ENCODE measurements around the gene KCNAB1.

KCNAB1 gene

DNA sequence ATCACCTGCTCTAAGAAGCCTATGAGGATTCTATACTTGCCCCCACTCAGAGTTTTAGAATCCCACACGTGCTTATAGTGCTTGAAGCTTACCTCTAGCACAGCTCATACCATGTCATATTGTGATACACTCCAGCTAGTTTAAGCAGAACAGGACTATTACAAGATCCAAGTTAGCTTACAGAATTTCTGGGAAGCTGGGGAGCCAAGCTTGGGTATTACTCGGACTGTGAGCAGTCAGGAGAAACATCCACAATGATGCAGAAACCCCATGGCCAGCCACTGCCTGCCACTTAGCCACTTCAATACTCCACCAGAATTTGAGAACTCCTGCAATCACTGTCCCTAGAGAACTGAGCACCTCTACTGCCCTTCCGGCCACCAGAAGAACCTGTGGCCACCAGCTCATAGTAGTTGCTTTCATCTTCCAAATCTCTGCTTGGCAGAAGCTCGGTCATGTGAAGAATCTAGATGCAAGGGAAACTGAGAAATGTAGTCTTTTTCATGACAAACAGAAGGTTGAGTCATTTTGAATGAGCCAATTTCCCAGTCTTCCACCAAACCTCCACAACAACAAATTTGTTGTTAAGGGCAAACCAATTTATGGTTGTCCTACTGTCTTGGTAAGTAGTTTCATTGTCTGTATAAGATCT lies 462.3 kb downstream of the KCNAB1 start:
- Histone ChIP-seq H3K9me3 (ENCODE audit: insufficient read depth, low read length) (no peaks in the 10 kb centered on the region), H3K27me3 (ENCODE audit: insufficient read depth, insufficient read length) (no peaks in the 10 kb centered on the region), H3K4me3 (ENCODE audit: insufficient read length, low read depth) (no peak overlapping the region), H3K9ac (ENCODE audit: insufficient read length, low read depth) (no peak overlapping the region), H3K36me3 (ENCODE audit: insufficient read depth, insufficient read length, low read length) (no peaks in the 10 kb centered on the region), H3K4me1 (ENCODE audit: insufficient read depth, insufficient read length) (no peaks in the 10 kb centered on the region)
- DNase-seq (ENCODE audit: low read depth, low spot score): no peak
- TF ChIP-seq SUZ12 (IDR thresholded peaks at IDR 0.05; ENCODE audit: extremely low read depth, insufficient read depth, insufficient read length) (no peak), YY1 (IDR thresholded peaks at IDR 0.05; ENCODE audit: insufficient read depth, insufficient read length) (no peak), ZNF274 (IDR thresholded peaks at IDR 0.05; ENCODE audit: low read depth, low read length) (no peak)

GRCh38 chr3:156583469-156583868 lies 463.1 kb downstream of the KCNAB1 start:
- Histone ChIP-seq H3K4me1 (ENCODE audit: insufficient read depth, insufficient read length) (no peaks in the 10 kb centered on the region), H3K36me3 (ENCODE audit: insufficient read depth, insufficient read length, low read length) (no peaks in the 10 kb centered on the region), H3K9ac (ENCODE audit: insufficient read length, low read depth) (no peak overlapping the region), H3K27me3 (ENCODE audit: insufficient read depth, insufficient read length) (no peaks in the 10 kb centered on the region), H3K9me3 (ENCODE audit: insufficient read depth, low read length) (no peaks in the 10 kb centered on the region), H3K4me3 (ENCODE audit: insufficient read length, low read depth) (no peak overlapping the region)
- no peak for DNase-seq (ENCODE audit: low read depth, low spot score)
- no peak for TF ChIP-seq YY1 (IDR thresholded peaks at IDR 0.05; ENCODE audit: insufficient read depth, insufficient read length)
- no peak for TF ChIP-seq ZNF274 (IDR thresholded peaks at IDR 0.05; ENCODE audit: low read depth, low read length)
- TF ChIP-seq SUZ12 (IDR thresholded peaks at IDR 0.05; ENCODE audit: extremely low read depth, insufficient read depth, insufficient read length): no peak

- Histone ChIP-seq H3K4me1 (ENCODE audit: insufficient read depth, insufficient read length) (no peaks in the 10 kb centered on the region), H3K9me3 (ENCODE audit: insufficient read depth, low read length) (no peaks in the 10 kb centered on the region), H3K27me3 (ENCODE audit: insufficient read depth, insufficient read length) (no peaks in the 10 kb centered on the region), H3K36me3 (ENCODE audit: insufficient read depth, insufficient read length, low read length) (no peaks in the 10 kb centered on the region), H3K9ac (ENCODE audit: insufficient read length, low read depth) (no peak overlapping the region), H3K4me3 (ENCODE audit: insufficient read length, low read depth) (no peak overlapping the region)
- DNase-seq (ENCODE audit: low read depth, low spot score): no peak
- TF ChIP-seq YY1 (IDR thresholded peaks at IDR 0.05; ENCODE audit: insufficient read depth, insufficient read length) (no peak), SUZ12 (IDR thresholded peaks at IDR 0.05; ENCODE audit: extremely low read depth, insufficient read depth, insufficient read length) (no peak), ZNF274 (IDR thresholded peaks at IDR 0.05; ENCODE audit: low read depth, low read length) (no peak)
Measured at GRCh38 chr3:156586905-156587759, 466.8 kb downstream of the KCNAB1 start.

- DNase-seq (ENCODE audit: low read depth, low spot score): no peak
- H3K4me1 ChIP-seq (ENCODE audit: insufficient read depth, insufficient read length): no peaks in the 10 kb centered on the region
- H3K9ac ChIP-seq (ENCODE audit: insufficient read length, low read depth): no peak overlapping the region
- TF ChIP-seq ZNF274 (IDR thresholded peaks at IDR 0.05; ENCODE audit: low read depth, low read length) (no peak), SUZ12 (IDR thresholded peaks at IDR 0.05; ENCODE audit: extremely low read depth, insufficient read depth, insufficient read length) (no peak), YY1 (IDR thresholded peaks at IDR 0.05; ENCODE audit: insufficient read depth, insufficient read length) (no peak)
- no peaks in the 10 kb centered on the region for H3K27me3 ChIP-seq (ENCODE audit: insufficient read depth, insufficient read length)
- no peak overlapping the region for H3K4me3 ChIP-seq (ENCODE audit: insufficient read length, low read depth)
- no peaks in the 10 kb centered on the region for H3K36me3 ChIP-seq (ENCODE audit: insufficient read depth, insufficient read length, low read length)
- H3K9me3 ChIP-seq (ENCODE audit: insufficient read depth, low read length): no peaks in the 10 kb centered on the region
Measured at GRCh38 chr3:156587760-156588069, 467.3 kb downstream of the KCNAB1 start.

All from NT2/D1 (cell line).